HepG2 (cell line): ENCODE results near the gene CLIC3. TPM values are rescaled to one million over a fixed set of nuclear protein-coding genes. Genes with fewer than 3 reads are reported as not detected.

ENCODE experiments used
- ATAC-seq: fragments of 200-7000 bp; cut with Tn5 transposase; 3 replicates; pipeline ENCODE4 v1.9.1; 2020; ENCODE audit warnings: mild to moderate bottlenecking, moderate library complexity
- BruUV-seq: library from RNA; stranded (reverse); fragments of 400-500 nt; replicated peaks from 2 replicates; lab custom pipeline; 2021; lab: Mats Ljungman, UMichigan
- CTCF ChIA-PET: fragments of 300-600 bp; formaldehyde crosslinking; extraction: SDS; loops from one replicate; lab custom pipeline; 2021; ENCODE audit warnings: low total read pairs, inconsistent platforms, low intra/inter-chr PET ratio; lab: Yijun Ruan, JAX
- POLR2A ChIA-PET: fragments of 350-600 bp; sonication (Branson Sonifier 250); formaldehyde crosslinking; loops from one replicate; lab custom pipeline; 2020; ENCODE audit warnings: antibody characterized with exemption, inconsistent platforms; lab: Yijun Ruan, JAX
- DNase-seq: peaks from one replicate; pipeline ENCODE4 v3.0.0-alpha.2; 2015; ENCODE audit warnings: low spot score
- FAIRE-seq: peaks from 3 replicates; lab custom pipeline; 2011; peaks lifted over from hg19 to GRCh38; lab: Jason Lieb, UNC
- H2AFZ ChIP-seq: one replicate; pipeline ENCODE4 v1.6.1; 2011; ENCODE audit warnings: low read length, inconsistent platforms
- H3K27ac ChIP-seq: fragments of 300-600 bp; 3 replicates; pipeline ENCODE4 v1.8.0; 2011; ENCODE audit warnings: mixed run types, mild to moderate bottlenecking, mixed read lengths, low read length, inconsistent platforms; ENCODE audit not compliant: insufficient read depth; ENCODE audit errors: extremely low read length
- H3K27me3 ChIP-seq, 2 experiments: fragments of 200-600 bp in 1 of 2; 2 replicates in 1 of 2; 3 replicates in 1 of 2; pipeline versions ENCODE4 v1.6.0 to v1.8.0; 2011; ENCODE audit warnings: low read length in 2 of 2, mild to moderate bottlenecking in 2 of 2, moderate library complexity in 2 of 2, inconsistent platforms in 1 of 2; ENCODE audit not compliant: insufficient read depth in 2 of 2, control insufficient read depth in 1 of 2
- H3K36me3 ChIP-seq, 2 experiments: fragments of 200-600 bp in 1 of 2; replicated peaks in 1 of 2; 2 replicates in 1 of 2; 3 replicates in 1 of 2; pipeline versions ENCODE4 v1.5.1 to v1.8.0; 2011; ENCODE audit warnings: low read length in 2 of 2, inconsistent platforms in 1 of 2; ENCODE audit not compliant: insufficient read depth in 2 of 2, control insufficient read depth in 1 of 2
- H3K4me1 ChIP-seq: 2 replicates; pipeline ENCODE4 v1.5.1; 2012; ENCODE audit warnings: low read length, inconsistent platforms; ENCODE audit not compliant: insufficient read depth
- H3K4me2 ChIP-seq: 2 replicates; pipeline ENCODE4 v1.6.0; 2011; ENCODE audit warnings: low read depth, low read length, inconsistent platforms
- H3K4me3 ChIP-seq, 3 experiments: fragments of 200-600 bp in 1 of 3; sonication (generic), shearing (Covaris generic) in 1 of 3; replicated peaks in 1 of 3; 2 replicates each; pipeline ENCODE4 v1.5.1; 2011 to 2016; ENCODE audit warnings: low read length in 3 of 3, inconsistent platforms in 2 of 3, low read depth in 2 of 3, mild to moderate bottlenecking in 2 of 3, control low read depth in 1 of 3, mixed read lengths in 1 of 3; ENCODE audit not compliant: insufficient read depth in 1 of 3
- H3K79me2 ChIP-seq: one replicate; pipeline ENCODE4 v1.6.1; 2011; ENCODE audit warnings: low read length, inconsistent platforms; ENCODE audit not compliant: insufficient read depth
- H3K9ac ChIP-seq: 2 replicates; pipeline ENCODE4 v1.6.0; 2011; ENCODE audit warnings: mild to moderate bottlenecking, low read depth, low read length, inconsistent platforms; ENCODE audit not compliant: insufficient read depth
- H3K9me3 ChIP-seq: 2 replicates; pipeline ENCODE4 v1.5.1; 2012; ENCODE audit warnings: mild to moderate bottlenecking, low read length
- H4K20me1 ChIP-seq: 2 replicates; pipeline ENCODE4 v1.6.0; 2011; ENCODE audit warnings: inconsistent platforms, mild to moderate bottlenecking, low read length, moderate library complexity; ENCODE audit not compliant: insufficient read depth
- FOXC1 ChIP-seq: sonication (generic); formaldehyde crosslinking; IDR thresholded peaks from 2 replicates; pipeline ENCODE4 v1.8.0; 2022; ENCODE audit warnings: mild to moderate bottlenecking, missing genetic modification reagents, borderline replicate concordance
- NR2C2 ChIP-seq: sonication (generic); formaldehyde crosslinking; IDR thresholded peaks from 2 replicates; pipeline ENCODE4 v1.4.0; 2020; ENCODE audit warnings: missing genetic modification reagents, mild to moderate bottlenecking, moderate library complexity, borderline replicate concordance
- TP53 ChIP-seq: sonication (generic); formaldehyde crosslinking; conservative IDR thresholded peaks from 2 replicates; pipeline ENCODE4 v1.4.0; 2020; ENCODE audit warnings: missing genetic modification reagents
- ZBTB38 ChIP-seq: sonication (generic); formaldehyde crosslinking; IDR thresholded peaks from 2 replicates; pipeline ENCODE4 v1.5.1; 2020; ENCODE audit warnings: mild to moderate bottlenecking, missing genetic modification reagents
- ZFP90 ChIP-seq: sonication (generic); formaldehyde crosslinking; IDR thresholded peaks from 2 replicates; pipeline ENCODE4 v1.8.0; 2022; ENCODE audit warnings: missing genetic modification reagents, mild to moderate bottlenecking, inconsistent platforms, borderline replicate concordance
- ZKSCAN1 ChIP-seq: fragments of 150-350 bp; IDR thresholded peaks from 2 replicates; pipeline ENCODE4 v1.6.1; 2014; ENCODE audit warnings: low read length
- ZNF33A ChIP-seq: sonication (generic); formaldehyde crosslinking; IDR thresholded peaks from 2 replicates; pipeline ENCODE4 v1.5.1; 2020; ENCODE audit warnings: missing genetic modification reagents, mild to moderate bottlenecking, moderate library complexity, borderline replicate concordance
- ZNF572 ChIP-seq: sonication (generic); formaldehyde crosslinking; IDR thresholded peaks from 2 replicates; pipeline ENCODE4 v1.5.1; 2020; ENCODE audit warnings: mild to moderate bottlenecking, missing genetic modification reagents
- ZNF660 ChIP-seq: sonication (generic); formaldehyde crosslinking; IDR thresholded peaks from 2 replicates; pipeline ENCODE4 v1.5.1; 2020; ENCODE audit warnings: mild to moderate bottlenecking, low read depth, missing genetic modification reagents, borderline replicate concordance
- ZNF672 ChIP-seq: sonication (generic); formaldehyde crosslinking; IDR thresholded peaks from 2 replicates; pipeline ENCODE4 v1.8.1; 2022; ENCODE audit warnings: missing genetic modification reagents
- ZNF746 ChIP-seq: sonication (generic); formaldehyde crosslinking; IDR thresholded peaks from 2 replicates; pipeline ENCODE4 v1.8.0; 2022; ENCODE audit warnings: mild to moderate bottlenecking, missing genetic modification reagents
- ZNF776 ChIP-seq: sonication (generic); formaldehyde crosslinking; IDR thresholded peaks from 2 replicates; pipeline ENCODE4 v1.4.0; 2020; ENCODE audit warnings: mild to moderate bottlenecking, missing genetic modification reagents
- WGBS: methylation state at CpG from one replicate; pipeline ENCODE4 v1.1.6; 2017; ENCODE audit warnings: low lambda C conversion rate; 5-methylcytosine and 5-hydroxymethylcytosine counted together
- in situ Hi-C: cut with HindIII; loops from 2 replicates; pipeline ENCODE4 v1.10.0; 2017; ENCODE audit warnings: low pct_unique_long_range_greater_than_20kb; ENCODE audit not compliant: extremely low pct_ligation_motif_present
- intact Hi-C: fragments of 100-400 bp; cut with micrococcal nuclease; formaldehyde crosslinking; loops from one replicate; pipeline ENCODE4 v1.10.0; 2022; ENCODE audit not compliant: unreplicated experiment
- polyA plus RNA-seq, 8 experiments: library from polyadenylated mRNA; depleted of rRNA in 3 of 8; stranded (reverse) in 7 of 8; unstranded in 1 of 8; fragments of >200 nt; fragmentation: Illumina TruSeq in 4 of 8; extraction: Trizol in 4 of 8; gene quantifications; 2 replicates each; pipeline versions ENCODE4 v1.2.1 to v1.2.3, GENCODE V29; 2011 to 2016; ENCODE audit warnings: low read depth in 4 of 8, missing spikeins in 1 of 8, mixed read lengths in 1 of 8; ENCODE audit not compliant: insufficient read depth in 1 of 8
- total RNA-seq, 5 experiments: library from RNA; depleted of rRNA; stranded (reverse); fragments of >200 nt; fragmentation: Illumina TruSeq; extraction: Trizol; gene quantifications; 2 replicates each; pipeline ENCODE4 v1.2.3, GENCODE V29; 2016; ENCODE audit warnings: low read depth in 1 of 5
- TF ChIP-seq, protein P1 (sequence below): IDR thresholded peaks from 2 replicates; pipeline ENCODE4 v1.6.1; 2016; ENCODE audit warnings: missing compliant biosample characterization, missing genetic modification reagents, borderline replicate concordance
- TF ChIP-seq, protein P2 (sequence below), 2 experiments: IDR thresholded peaks; 2 replicates each; pipeline ENCODE4 v1.6.1; 2011 to 2012; ENCODE audit warnings: low read length in 2 of 2, borderline replicate concordance in 1 of 2, low read depth in 1 of 2, mild to moderate bottlenecking in 1 of 2, moderate library complexity in 1 of 2
- TF ChIP-seq, protein P3 (sequence below): sonication (generic); formaldehyde crosslinking; IDR thresholded peaks from 2 replicates; pipeline ENCODE4 v1.4.0; 2020; ENCODE audit warnings: missing genetic modification reagents

The CLIC3 gene
- total and polyA plus RNA-seq, 2 of the 13 experiments (the other 11 are each of a cell fraction or from before 2014, with no cell fraction given), result 0.51 to 1.5 TPM

DNA sequence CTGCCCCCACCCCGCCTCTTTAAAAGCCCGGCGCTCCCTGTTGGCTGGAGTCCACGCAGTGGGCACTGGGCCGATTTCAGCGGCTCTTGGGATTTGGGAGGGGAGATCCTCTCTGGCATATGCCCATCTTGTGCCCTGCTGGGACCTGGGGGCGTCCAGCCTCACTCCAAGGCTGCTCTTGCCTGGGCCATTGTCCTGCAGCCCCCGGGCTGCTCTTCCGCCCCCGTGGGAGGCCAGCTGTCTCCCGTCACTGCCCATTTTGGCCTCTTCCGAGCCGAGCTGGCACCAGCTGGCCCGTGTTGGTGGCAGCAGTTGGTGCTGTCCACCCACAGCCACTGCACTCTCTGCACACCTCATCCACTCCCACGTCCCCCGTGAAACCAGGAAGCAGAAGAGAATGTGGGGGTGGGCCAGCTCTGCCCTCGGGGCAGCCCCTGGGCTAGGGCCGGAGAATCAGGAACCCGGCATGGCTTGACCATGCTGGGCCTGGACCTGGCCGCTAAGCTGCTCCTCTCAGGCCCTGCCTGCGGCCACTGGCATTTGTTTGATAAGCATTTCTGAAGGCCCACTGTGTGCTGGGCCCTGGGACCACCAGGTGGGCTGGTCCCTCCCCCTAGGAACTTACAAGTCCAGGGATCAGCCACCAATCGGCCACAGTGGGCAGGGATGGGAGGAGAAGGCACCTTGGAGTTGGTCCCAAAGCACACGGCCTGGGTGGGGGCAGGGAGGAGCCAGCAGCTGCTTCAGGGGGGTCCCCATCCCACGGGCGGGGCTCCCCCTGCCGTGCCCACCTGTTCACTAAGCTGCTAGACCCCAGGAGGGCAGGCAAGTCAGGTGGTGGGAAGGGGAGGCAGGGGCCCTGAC lies 49.1 kb downstream of the CLIC3 start:
- FAIRE-seq (no peak), DNase-seq (no peak), ATAC-seq (no peak)
- in situ Hi-C loops, result loop anchor here (5.0 kb wide), 1 partner anchor 85 kb away; the partner anchor contains the start of gene FUT7
- Histone ChIP-seq H3K27ac (peak overlapping the region; percentile 95), H4K20me1 (no peaks in the 10 kb centered on the region), H2AFZ (no peak overlapping the region), H3K79me2 (peaks cover 15% of the 10 kb centered on the region), H3K4me2 (peak overlapping the region; percentile 62), H3K9ac (peak overlapping the region; percentile 17), H3K4me1 (peaks cover 59% of the 10 kb centered on the region), H3K36me3 (peaks cover 3 to 5% of the 10 kb centered on the region in 2 experiments; a peak in 2 of 5 replicates), H3K9me3 (no peaks in the 10 kb centered on the region), H3K27me3 (no peaks in the 10 kb centered on the region), H3K4me3 (peak overlapping the region in 2 of 3 experiments; percentile 26 to 45; a peak in 4 of 6 replicates)
- 75% methylated on average over 21 of the region's 26 CpGs for WGBS
- no TSS peak for BruUV-seq
- ChIA-PET POLR2A (interaction anchor here (0.6 to 2.5 kb wide), 14 partner anchors 8 to 147 kb away, joined by 3 to 11 read pairs (median 6); partner anchors contain the start of genes CLIC3 and TRAF2), CTCF (interaction anchor here (1.1 to 1.7 kb wide), 2 partner anchors 81 to 88 kb away, joined by 3 to 15 read pairs; no protein-coding TSS in a partner anchor)
- intact Hi-C loops, result loop anchor here (2.0 kb wide), 1 partner anchor 46 kb away; the partner anchor contains the start of gene PAXX
- TF ChIP-seq, protein P1, sequence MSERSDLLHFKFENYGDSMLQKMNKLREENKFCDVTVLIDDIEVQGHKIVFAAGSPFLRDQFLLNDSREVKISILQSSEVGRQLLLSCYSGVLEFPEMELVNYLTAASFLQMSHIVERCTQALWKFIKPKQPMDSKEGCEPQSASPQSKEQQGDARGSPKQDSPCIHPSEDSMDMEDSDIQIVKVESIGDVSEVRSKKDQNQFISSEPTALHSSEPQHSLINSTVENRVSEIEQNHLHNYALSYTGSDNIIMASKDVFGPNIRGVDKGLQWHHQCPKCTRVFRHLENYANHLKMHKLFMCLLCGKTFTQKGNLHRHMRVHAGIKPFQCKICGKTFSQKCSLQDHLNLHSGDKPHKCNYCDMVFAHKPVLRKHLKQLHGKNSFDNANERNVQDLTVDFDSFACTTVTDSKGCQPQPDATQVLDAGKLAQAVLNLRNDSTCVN (CRISPR knock-in tag), result no peak
- TF ChIP-seq ZFP90 (CRISPR knock-in tag), result 0 out of 2 replicates have a peak, but pooled peaks have one; percentile 11
- TF ChIP-seq TP53 (CRISPR knock-in tag), result no peak
- TF ChIP-seq, protein P2, sequence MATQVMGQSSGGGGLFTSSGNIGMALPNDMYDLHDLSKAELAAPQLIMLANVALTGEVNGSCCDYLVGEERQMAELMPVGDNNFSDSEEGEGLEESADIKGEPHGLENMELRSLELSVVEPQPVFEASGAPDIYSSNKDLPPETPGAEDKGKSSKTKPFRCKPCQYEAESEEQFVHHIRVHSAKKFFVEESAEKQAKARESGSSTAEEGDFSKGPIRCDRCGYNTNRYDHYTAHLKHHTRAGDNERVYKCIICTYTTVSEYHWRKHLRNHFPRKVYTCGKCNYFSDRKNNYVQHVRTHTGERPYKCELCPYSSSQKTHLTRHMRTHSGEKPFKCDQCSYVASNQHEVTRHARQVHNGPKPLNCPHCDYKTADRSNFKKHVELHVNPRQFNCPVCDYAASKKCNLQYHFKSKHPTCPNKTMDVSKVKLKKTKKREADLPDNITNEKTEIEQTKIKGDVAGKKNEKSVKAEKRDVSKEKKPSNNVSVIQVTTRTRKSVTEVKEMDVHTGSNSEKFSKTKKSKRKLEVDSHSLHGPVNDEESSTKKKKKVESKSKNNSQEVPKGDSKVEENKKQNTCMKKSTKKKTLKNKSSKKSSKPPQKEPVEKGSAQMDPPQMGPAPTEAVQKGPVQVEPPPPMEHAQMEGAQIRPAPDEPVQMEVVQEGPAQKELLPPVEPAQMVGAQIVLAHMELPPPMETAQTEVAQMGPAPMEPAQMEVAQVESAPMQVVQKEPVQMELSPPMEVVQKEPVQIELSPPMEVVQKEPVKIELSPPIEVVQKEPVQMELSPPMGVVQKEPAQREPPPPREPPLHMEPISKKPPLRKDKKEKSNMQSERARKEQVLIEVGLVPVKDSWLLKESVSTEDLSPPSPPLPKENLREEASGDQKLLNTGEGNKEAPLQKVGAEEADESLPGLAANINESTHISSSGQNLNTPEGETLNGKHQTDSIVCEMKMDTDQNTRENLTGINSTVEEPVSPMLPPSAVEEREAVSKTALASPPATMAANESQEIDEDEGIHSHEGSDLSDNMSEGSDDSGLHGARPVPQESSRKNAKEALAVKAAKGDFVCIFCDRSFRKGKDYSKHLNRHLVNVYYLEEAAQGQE (IDR thresholded peaks at IDR 0.05; ENCODE audit: borderline replicate concordance in 1 of 2, low read depth in 1 of 2, low read length in 2 of 2), result no peak
- no peak for TF ChIP-seq ZNF746 (CRISPR knock-in tag)
- TF ChIP-seq NR2C2, result no peak
- no peak for TF ChIP-seq ZNF572 (CRISPR knock-in tag)
- peak; percentile 67 for TF ChIP-seq ZKSCAN1
- TF ChIP-seq ZNF660 (CRISPR knock-in tag), result no peak
- TF ChIP-seq ZNF33A (CRISPR knock-in tag), result no peak
- no peak for TF ChIP-seq ZNF672 (CRISPR knock-in tag)
- no peak for TF ChIP-seq FOXC1 (CRISPR knock-in tag)
- no peak for TF ChIP-seq ZBTB38 (CRISPR knock-in tag)
- TF ChIP-seq, protein P3, sequence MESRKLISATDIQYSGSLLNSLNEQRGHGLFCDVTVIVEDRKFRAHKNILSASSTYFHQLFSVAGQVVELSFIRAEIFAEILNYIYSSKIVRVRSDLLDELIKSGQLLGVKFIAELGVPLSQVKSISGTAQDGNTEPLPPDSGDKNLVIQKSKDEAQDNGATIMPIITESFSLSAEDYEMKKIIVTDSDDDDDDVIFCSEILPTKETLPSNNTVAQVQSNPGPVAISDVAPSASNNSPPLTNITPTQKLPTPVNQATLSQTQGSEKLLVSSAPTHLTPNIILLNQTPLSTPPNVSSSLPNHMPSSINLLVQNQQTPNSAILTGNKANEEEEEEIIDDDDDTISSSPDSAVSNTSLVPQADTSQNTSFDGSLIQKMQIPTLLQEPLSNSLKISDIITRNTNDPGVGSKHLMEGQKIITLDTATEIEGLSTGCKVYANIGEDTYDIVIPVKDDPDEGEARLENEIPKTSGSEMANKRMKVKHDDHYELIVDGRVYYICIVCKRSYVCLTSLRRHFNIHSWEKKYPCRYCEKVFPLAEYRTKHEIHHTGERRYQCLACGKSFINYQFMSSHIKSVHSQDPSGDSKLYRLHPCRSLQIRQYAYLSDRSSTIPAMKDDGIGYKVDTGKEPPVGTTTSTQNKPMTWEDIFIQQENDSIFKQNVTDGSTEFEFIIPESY (CRISPR knock-in tag), result peak; percentile 49; the same call in 1 of the 2 replicates
- TF ChIP-seq ZNF776 (CRISPR knock-in tag), result 0 out of 2 replicates have a peak, but pooled peaks have one; percentile 46
